Caco-2 (cell line): ENCODE data around the gene TMPRSS7. TPM values are rescaled to one million over a fixed set of nuclear protein-coding genes. Genes with fewer than 3 reads are reported as not detected.

Experiments
- BruUV-seq: library from RNA; stranded (reverse); fragments of 400-500 nt; replicated peaks from 2 replicates; lab custom pipeline; 2021; lab: Mats Ljungman, UMichigan
- CTCF ChIA-PET: fragments of 300-600 bp; sonication (Branson Sonifier 250); formaldehyde crosslinking; loops from one replicate; lab custom pipeline; 2022; ENCODE audit warnings: antibody characterized with exemption; lab: Charles Lee
- POLR2A ChIA-PET: fragments of 300-600 bp; sonication (Branson Sonifier 250); formaldehyde crosslinking; loops from one replicate; lab custom pipeline; 2022; ENCODE audit warnings: antibody characterized with exemption; lab: Charles Lee
- DNase-seq, 2 experiments: peaks; one replicate each; pipeline versions ENCODE4 v3.0.0 to v3.0.0-alpha.2; 2020 to 2022
- H3K27me3 ChIP-seq: replicated peaks from 2 replicates; pipeline ENCODE4 v1.6.0; 2011; ENCODE audit warnings: low read length; ENCODE audit not compliant: control insufficient read depth, insufficient read depth
- H3K36me3 ChIP-seq: 2 replicates; pipeline ENCODE4 v1.5.1; 2011; ENCODE audit warnings: low read length; ENCODE audit not compliant: control insufficient read depth, insufficient read depth
- H3K4me1 ChIP-seq: fragments of 250-450 bp; sonication (Bioruptor Pico); 2 replicates; pipeline ENCODE4 v1.5.1; 2020; ENCODE audit warnings: mild to moderate bottlenecking
- H3K4me3 ChIP-seq: 2 replicates; pipeline ENCODE4 v1.5.1; 2011; ENCODE audit warnings: low read depth, mild to moderate bottlenecking, control low read depth, low read length
- H3K9me3 ChIP-seq: fragments of 250-450 bp; sonication (Bioruptor Pico); 2 replicates; pipeline ENCODE4 v1.5.1; 2020; ENCODE audit warnings: mild to moderate bottlenecking, moderate library complexity
- H3K27ac Mint-ChIP-seq: one replicate; pipeline ENCODE4 v1.8.0; 2022; ENCODE audit warnings: mixed read lengths; ENCODE audit not compliant: unreplicated experiment
- H3K27me3 Mint-ChIP-seq: one replicate; pipeline ENCODE4 v1.8.0; 2022; ENCODE audit warnings: mixed read lengths; ENCODE audit not compliant: insufficient read depth, unreplicated experiment
- H3K36me3 Mint-ChIP-seq: one replicate; pipeline ENCODE4 v1.8.0; 2022; ENCODE audit warnings: mild to moderate bottlenecking, mixed read lengths; ENCODE audit not compliant: insufficient read depth, unreplicated experiment
- H3K4me1 Mint-ChIP-seq: one replicate; pipeline ENCODE4 v1.8.0; 2022; ENCODE audit warnings: low read depth, mixed read lengths; ENCODE audit not compliant: unreplicated experiment
- H3K4me3 Mint-ChIP-seq: one replicate; pipeline ENCODE4 v1.8.0; 2022; ENCODE audit warnings: mild to moderate bottlenecking, moderate library complexity, mixed read lengths; ENCODE audit not compliant: unreplicated experiment
- H3K9me3 Mint-ChIP-seq: one replicate; pipeline ENCODE4 v1.8.0; 2022; ENCODE audit warnings: mixed read lengths; ENCODE audit not compliant: unreplicated experiment
- CTCF ChIP-seq, 2 experiments: fragments of 200-600 bp in 1 of 2; IDR thresholded peaks; 1 replicate in 1 of 2; 2 replicates in 1 of 2; pipeline versions ENCODE4 v1.5.1 to v1.8.0; 2011 to 2022; ENCODE audit warnings: antibody characterized with exemption in 1 of 2, control low read depth in 1 of 2, inconsistent platforms in 1 of 2, low read depth in 1 of 2, low read length in 1 of 2, mild to moderate bottlenecking in 1 of 2, moderate library complexity in 1 of 2; ENCODE audit not compliant: insufficient read depth in 1 of 2, severe bottlenecking in 1 of 2, unreplicated experiment in 1 of 2
- intact Hi-C: fragments of 100-400 bp; cut with micrococcal nuclease; formaldehyde crosslinking; loops from one replicate; pipeline ENCODE4 v1.10.0; 2022; ENCODE audit not compliant: unreplicated experiment
- total RNA-seq: library from RNA; stranded (reverse); gene quantifications from 2 replicates; pipeline ENCODE4 v1.2.3, GENCODE V29; 2022

The TMPRSS7 gene
- total RNA-seq, 1 experiment from 2014 or later = 0.36 TPM

- TF ChIP-seq CTCF (IDR thresholded peaks at IDR 0.05; ENCODE audit: insufficient read depth in 1 of 2, low read depth in 1 of 2, low read length in 1 of 2, severe bottlenecking in 1 of 2, unreplicated experiment in 1 of 2) = no peak
- Histone ChIP-seq H3K4me1 (peaks cover 51% of the 10 kb centered on the region), H3K36me3 (0 out of 2 replicates have a peak, but pooled peaks cover 2% of the 10 kb centered on the region), H3K9me3 (no peaks in the 10 kb centered on the region), H3K27me3 (no peaks in the 10 kb centered on the region), H3K4me3 (no peak overlapping the region)
- Mint-ChIP-seq H3K27me3 (no peaks in the 10 kb centered on the region), H3K27ac (no peak overlapping the region), H3K4me1 (peaks cover 29% of the 10 kb centered on the region), H3K4me3 (no peak overlapping the region), H3K36me3 (peaks cover 42% of the 10 kb centered on the region), H3K9me3 (no peaks in the 10 kb centered on the region)
- peak; percentile 19 to 46 for DNase-seq
- CTCF ChIA-PET = interaction anchor here (2.3 kb wide), 1 partner anchor 15 kb away, joined by 15 read pairs; no protein-coding TSS in a partner anchor
- intact Hi-C loops = no loop called here
- no TSS peak for BruUV-seq
- POLR2A ChIA-PET = interaction anchor here (0.6 kb wide), 1 partner anchor 1620 kb away, joined by 4 read pairs; the partner anchor contains the start of gene ATP6V1A
Measured at GRCh38 chr3:112126511-112126911, 92.0 kb downstream of the TMPRSS7 start.

DNA sequence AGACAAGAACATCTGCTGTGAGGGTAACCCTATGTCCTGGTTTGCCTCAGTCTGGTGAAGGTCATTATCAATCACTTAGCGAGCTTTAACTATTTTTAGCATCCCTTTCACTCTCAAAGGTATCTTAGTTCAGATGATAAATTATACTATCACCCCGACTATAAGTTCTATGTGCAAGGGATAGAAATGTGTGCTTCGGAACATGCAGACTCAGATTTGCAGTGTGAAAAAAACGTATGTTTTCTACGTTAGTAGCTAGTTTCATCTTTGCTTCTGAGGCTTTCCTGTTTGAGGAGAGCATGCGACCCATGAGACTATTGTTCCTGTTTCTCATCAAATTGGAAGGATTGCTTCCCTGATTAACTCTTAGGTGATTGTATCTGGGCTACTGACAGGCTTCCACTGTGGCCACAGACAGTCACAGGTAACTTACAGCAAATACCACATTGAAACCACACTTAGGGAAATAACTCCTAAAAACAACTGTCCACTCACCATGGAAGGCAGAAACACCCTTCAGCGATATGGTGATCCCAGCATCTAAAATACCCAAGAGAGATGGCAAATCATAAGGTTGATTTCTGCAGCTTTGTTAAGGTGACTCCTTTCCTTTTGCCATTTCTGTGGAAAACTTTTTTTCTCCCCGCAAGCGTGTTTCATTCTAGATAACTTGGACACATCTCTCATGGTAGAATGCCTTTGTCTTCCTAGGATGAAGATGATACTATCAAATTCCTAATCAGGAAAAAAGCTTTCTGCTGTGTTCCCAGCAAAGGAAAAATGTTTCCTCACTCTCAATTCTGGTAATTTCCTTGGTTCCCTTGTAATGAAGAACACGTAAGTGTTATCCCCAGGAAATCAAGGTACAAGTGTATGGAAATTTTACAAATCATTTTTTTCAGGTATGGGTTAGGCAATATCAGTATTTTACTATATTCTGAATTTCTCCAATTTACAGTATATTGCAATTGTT is 93.3 kb downstream of the TMPRSS7 start:
- H3K4me1 Mint-ChIP-seq = peaks cover 29% of the 10 kb centered on the region
- H3K9me3 Mint-ChIP-seq = no peaks in the 10 kb centered on the region
- no TSS peak for BruUV-seq
- Histone ChIP-seq H3K4me1 (peaks cover 44% of the 10 kb centered on the region), H3K27me3 (no peaks in the 10 kb centered on the region), H3K4me3 (no peak overlapping the region), H3K9me3 (no peaks in the 10 kb centered on the region), H3K36me3 (0 out of 2 replicates have a peak, but pooled peaks cover 2% of the 10 kb centered on the region)
- H3K36me3 Mint-ChIP-seq = peaks cover 36% of the 10 kb centered on the region
- no peak for DNase-seq
- no peak overlapping the region for H3K27ac Mint-ChIP-seq
- no peaks in the 10 kb centered on the region for H3K27me3 Mint-ChIP-seq
- no peak overlapping the region for H3K4me3 Mint-ChIP-seq
- ChIA-PET POLR2A (no interaction called here), CTCF (interaction anchor here (0.8 kb wide), 1 partner anchor 9 kb away, joined by 6 read pairs; no protein-coding TSS in a partner anchor)
- intact Hi-C loops = no loop called here
- TF ChIP-seq CTCF (IDR thresholded peaks at IDR 0.05; ENCODE audit: insufficient read depth in 1 of 2, low read depth in 1 of 2, low read length in 1 of 2, severe bottlenecking in 1 of 2, unreplicated experiment in 1 of 2) = no peak
